OCI-LY3 (cell line): Measurements from ENCODE around the gene CIAO3.

Experiments
- H2AFZ ChIP-seq: fragments of 200-600, 300-600 bp; shearing (Covaris generic); 2 replicates; pipeline ENCODE4 v1.6.0; 2014; ENCODE audit warnings: antibody characterized with exemption, low read depth, low read length
- H3K27ac ChIP-seq: fragments of 200-600, 300-600 bp; sonication (generic); 2 replicates; pipeline ENCODE4 v1.5.1; 2014; ENCODE audit warnings: mild to moderate bottlenecking, low read length, moderate library complexity, mixed read lengths
- H3K27me3 ChIP-seq: fragments of 200-600, 300-600 bp; sonication (generic); 2 replicates; pipeline ENCODE4 v1.6.1; 2014; ENCODE audit warnings: low read depth, low read length, mixed read lengths
- H3K36me3 ChIP-seq: fragments of 200-600, 300-600 bp; sonication (generic); replicated peaks from 2 replicates; pipeline ENCODE3; 2014; ENCODE audit warnings: low read depth, low read length, mixed read lengths
- H3K4me1 ChIP-seq: fragments of 300-600, 200-600 bp; sonication (generic); 2 replicates; pipeline ENCODE4 v1.6.1; 2014; ENCODE audit warnings: low read length, mixed read lengths
- H3K4me2 ChIP-seq: fragments of 200-600, 300-600 bp; sonication (generic); 2 replicates; pipeline ENCODE4 v1.6.1; 2014; ENCODE audit warnings: low read length, mixed read lengths
- H3K4me3 ChIP-seq: fragments of 300-600, 200-600 bp; sonication (generic); 2 replicates; pipeline ENCODE4 v1.5.1; 2014; ENCODE audit warnings: antibody characterized with exemption, mild to moderate bottlenecking, low read length, moderate library complexity
- H3K79me2 ChIP-seq: fragments of 300-600, 200-600 bp; shearing (Covaris generic); 2 replicates; pipeline ENCODE4 v1.6.1; 2014; ENCODE audit warnings: mild to moderate bottlenecking, low read length, mixed read lengths
- H3K9ac ChIP-seq: fragments of 300-600, 200-600 bp; shearing (Covaris generic); 2 replicates; pipeline ENCODE4 v1.6.0; 2014; ENCODE audit warnings: mild to moderate bottlenecking, low read length, moderate library complexity
- H3K9me3 ChIP-seq: fragments of 200-600, 300-600 bp; shearing (Covaris generic); 2 replicates; pipeline ENCODE4 v1.6.1; 2014; ENCODE audit warnings: low read length, mixed read lengths; ENCODE audit not compliant: insufficient read depth
- H4K20me1 ChIP-seq: fragments of 200-600, 300-600 bp; sonication (generic); 2 replicates; pipeline ENCODE4 v1.6.1; 2016; ENCODE audit warnings: low read length, mixed read lengths; ENCODE audit not compliant: insufficient read depth
- EZH2phosphoT487 ChIP-seq: fragments of 200-600 bp; shearing (Covaris generic); IDR thresholded peaks from 2 replicates; pipeline ENCODE4 v1.6.1; 2018; ENCODE audit warnings: antibody characterized with exemption, mixed run types, low read depth
- TF ChIP-seq, protein P1 (sequence below): fragments of 200-600, 300-600 bp; sonication (generic); IDR thresholded peaks from 2 replicates; pipeline ENCODE4 v1.5.1; 2014; ENCODE audit warnings: antibody characterized with exemption, low read length, low read depth

The CIAO3 gene

DNA sequence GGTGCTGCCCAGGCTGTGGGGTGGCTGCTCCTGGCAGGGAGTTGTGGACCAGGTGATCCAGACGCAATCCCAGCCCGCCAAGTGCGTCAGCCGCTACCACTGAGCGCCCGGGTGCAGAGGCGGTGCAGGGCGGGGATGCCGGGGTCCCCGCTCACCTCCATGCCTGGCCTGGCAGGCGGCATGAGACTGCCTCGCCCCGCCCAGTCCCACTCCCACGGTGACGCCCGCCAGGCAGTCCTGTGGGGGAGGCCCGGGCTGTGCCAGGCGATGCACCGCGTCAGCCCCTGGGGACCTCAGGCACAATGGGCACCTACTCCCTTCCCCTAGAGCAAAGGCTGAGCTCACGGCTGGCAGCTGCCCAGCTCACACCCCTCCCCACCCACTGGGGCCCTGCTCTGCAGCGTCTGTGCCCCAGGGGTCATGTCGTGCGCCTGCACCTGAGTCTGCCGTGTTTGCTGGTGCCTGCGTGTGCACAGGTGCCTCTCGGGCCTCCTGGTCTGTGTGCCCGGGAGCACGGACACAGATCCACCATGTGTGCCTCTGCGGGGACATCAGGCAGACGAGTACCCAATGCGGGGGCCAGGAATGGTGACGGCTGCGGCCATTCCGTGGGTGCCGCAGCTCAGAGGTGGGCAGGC lies 42.1 kb upstream of the CIAO3 start:
- H3K9ac ChIP-seq: no peak overlapping the region
- no peaks in the 10 kb centered on the region for H3K9me3 ChIP-seq
- H3K4me2 ChIP-seq: no peak overlapping the region

DNA sequence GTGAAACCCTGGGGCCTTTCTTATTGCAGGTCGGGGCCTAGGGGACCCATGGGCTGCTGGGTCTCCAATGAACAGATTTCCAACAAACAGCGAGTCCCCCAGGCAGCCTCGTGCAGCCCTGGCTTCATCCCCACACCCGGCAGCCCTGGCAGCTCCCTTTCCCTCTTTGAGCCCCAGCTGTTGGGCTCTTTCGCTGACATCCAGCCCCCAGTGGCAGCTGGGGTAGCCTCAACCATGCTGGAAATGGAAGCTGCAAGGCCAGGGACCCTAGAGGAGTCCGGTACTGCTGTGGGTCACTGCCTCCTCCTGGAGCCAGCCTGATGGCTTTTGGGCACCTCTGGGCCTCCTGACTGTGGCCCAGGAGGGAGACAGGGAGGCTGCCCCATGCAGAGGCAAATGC lies 41.5 kb upstream of the CIAO3 start:
- Histone ChIP-seq H2AFZ (no peak overlapping the region), H3K4me1 (peaks cover 4% of the 10 kb centered on the region), H3K9me3 (no peaks in the 10 kb centered on the region), H3K27ac (no peak overlapping the region), H4K20me1 (no peaks in the 10 kb centered on the region), H3K79me2 (peaks cover 5% of the 10 kb centered on the region), H3K4me2 (no peak overlapping the region), H3K9ac (no peak overlapping the region), H3K4me3 (no peak overlapping the region), H3K36me3 (no peaks in the 10 kb centered on the region), H3K27me3 (peaks cover 20% of the 10 kb centered on the region)
- no peak for TF ChIP-seq EZH2phosphoT487
- TF ChIP-seq, protein P1, sequence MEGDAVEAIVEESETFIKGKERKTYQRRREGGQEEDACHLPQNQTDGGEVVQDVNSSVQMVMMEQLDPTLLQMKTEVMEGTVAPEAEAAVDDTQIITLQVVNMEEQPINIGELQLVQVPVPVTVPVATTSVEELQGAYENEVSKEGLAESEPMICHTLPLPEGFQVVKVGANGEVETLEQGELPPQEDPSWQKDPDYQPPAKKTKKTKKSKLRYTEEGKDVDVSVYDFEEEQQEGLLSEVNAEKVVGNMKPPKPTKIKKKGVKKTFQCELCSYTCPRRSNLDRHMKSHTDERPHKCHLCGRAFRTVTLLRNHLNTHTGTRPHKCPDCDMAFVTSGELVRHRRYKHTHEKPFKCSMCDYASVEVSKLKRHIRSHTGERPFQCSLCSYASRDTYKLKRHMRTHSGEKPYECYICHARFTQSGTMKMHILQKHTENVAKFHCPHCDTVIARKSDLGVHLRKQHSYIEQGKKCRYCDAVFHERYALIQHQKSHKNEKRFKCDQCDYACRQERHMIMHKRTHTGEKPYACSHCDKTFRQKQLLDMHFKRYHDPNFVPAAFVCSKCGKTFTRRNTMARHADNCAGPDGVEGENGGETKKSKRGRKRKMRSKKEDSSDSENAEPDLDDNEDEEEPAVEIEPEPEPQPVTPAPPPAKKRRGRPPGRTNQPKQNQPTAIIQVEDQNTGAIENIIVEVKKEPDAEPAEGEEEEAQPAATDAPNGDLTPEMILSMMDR: no peak

More for the DNA sequence above, 42.1 kb upstream of the CIAO3 start:
- Histone ChIP-seq H3K79me2 (peaks cover 11% of the 10 kb centered on the region), H3K4me1 (peaks cover 6% of the 10 kb centered on the region), H3K27me3 (peaks cover 17% of the 10 kb centered on the region), H3K27ac (no peak overlapping the region), H2AFZ (no peak overlapping the region), H4K20me1 (no peaks in the 10 kb centered on the region), H3K36me3 (no peaks in the 10 kb centered on the region), H3K4me3 (no peak overlapping the region)
- no peak for TF ChIP-seq EZH2phosphoT487
- TF ChIP-seq, protein P1: no peak

DNA sequence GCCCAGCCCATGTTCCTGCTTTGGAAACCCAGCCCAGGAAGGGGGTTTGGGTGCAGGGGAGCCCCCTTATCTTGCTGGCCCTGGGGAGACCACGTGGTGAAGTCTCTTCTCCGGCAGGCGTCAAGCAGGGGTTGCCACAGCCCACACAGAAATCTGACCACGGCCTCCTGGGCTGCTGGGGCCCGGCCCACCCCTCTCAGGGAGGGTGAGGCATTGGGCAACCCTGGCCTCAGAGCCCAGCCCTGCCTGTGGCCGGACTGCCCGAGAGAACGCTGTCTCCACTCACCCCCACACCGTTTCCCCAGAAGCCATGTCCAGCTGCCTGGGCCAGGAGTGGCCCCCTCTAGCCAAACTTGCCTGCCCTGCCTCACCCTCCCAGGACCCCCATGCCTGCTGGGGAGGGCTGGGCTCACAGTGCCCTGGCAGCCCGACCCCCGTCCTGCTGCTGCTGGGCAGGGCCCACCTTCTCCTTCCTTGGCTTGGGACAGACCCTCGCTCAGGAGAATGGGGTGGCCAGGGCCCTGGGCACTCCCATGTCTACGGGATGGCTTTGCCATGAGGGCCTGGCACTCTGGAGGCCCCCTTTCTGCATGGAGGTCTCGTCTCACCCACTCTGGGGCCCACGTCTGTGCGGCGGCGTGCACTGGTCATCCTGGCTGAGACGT lies 40.7 kb upstream of the CIAO3 start:
- peaks cover 20% of the 10 kb centered on the region for H3K27me3 ChIP-seq
- H3K4me3 ChIP-seq: no peak overlapping the region
- no peak overlapping the region for H3K9ac ChIP-seq
- H3K36me3 ChIP-seq: no peaks in the 10 kb centered on the region
- no peak overlapping the region for H3K27ac ChIP-seq
- no peaks in the 10 kb centered on the region for H3K79me2 ChIP-seq
- H2AFZ ChIP-seq: no peak overlapping the region
- TF ChIP-seq, protein P1: no peak
- no peak for TF ChIP-seq EZH2phosphoT487
- H3K9me3 ChIP-seq: no peaks in the 10 kb centered on the region
- no peaks in the 10 kb centered on the region for H4K20me1 ChIP-seq
- H3K4me2 ChIP-seq: no peak overlapping the region
- H3K4me1 ChIP-seq: no peaks in the 10 kb centered on the region

DNA sequence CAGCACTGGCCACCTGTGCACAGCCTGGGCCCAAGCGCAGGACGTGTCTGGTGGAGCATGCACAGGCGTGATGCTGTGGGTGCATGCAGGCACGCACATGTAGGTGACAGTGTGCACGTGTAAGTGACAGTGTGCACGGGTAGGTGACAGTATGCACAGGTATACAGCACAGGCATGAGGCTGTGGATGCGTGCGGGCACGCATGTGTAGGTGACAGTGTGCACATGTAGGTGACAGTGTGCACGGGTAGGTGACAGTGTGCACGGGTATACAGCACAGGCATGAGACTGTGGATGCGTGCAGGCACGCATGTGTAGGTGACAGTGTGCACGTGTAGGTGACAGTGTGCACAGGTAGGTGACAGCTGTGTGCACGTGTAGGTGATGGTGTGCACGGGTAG lies 39.5 kb upstream of the CIAO3 start:
- H3K9ac ChIP-seq: no peak overlapping the region
- H2AFZ ChIP-seq: no peak overlapping the region
- H3K4me1 ChIP-seq: no peaks in the 10 kb centered on the region
- no peaks in the 10 kb centered on the region for H3K79me2 ChIP-seq
- no peaks in the 10 kb centered on the region for H3K36me3 ChIP-seq
- H4K20me1 ChIP-seq: no peaks in the 10 kb centered on the region
- H3K4me2 ChIP-seq: no peak overlapping the region
- H3K27ac ChIP-seq: no peak overlapping the region
- H3K27me3 ChIP-seq: peaks cover 20% of the 10 kb centered on the region
- H3K4me3 ChIP-seq: no peak overlapping the region
- no peaks in the 10 kb centered on the region for H3K9me3 ChIP-seq
- TF ChIP-seq EZH2phosphoT487: no peak
- TF ChIP-seq, protein P1: no peak
